Activated T-cell treated with anti-CD3 and anti-CD28 coated beads, Interleukin-2, amount 50 U/mL, for 1 hour (primary cell): ENCODE results near the gene FSIP1.

ENCODE experiments used
- DNase-seq: peaks from one replicate; pipeline ENCODE4 v3.0.0-alpha.2; 2020

FSIP1 gene

GRCh38 chr15:39643727-39644126 is 138.9 kb downstream of the FSIP1 start:
- no peak for DNase-seq

DNA sequence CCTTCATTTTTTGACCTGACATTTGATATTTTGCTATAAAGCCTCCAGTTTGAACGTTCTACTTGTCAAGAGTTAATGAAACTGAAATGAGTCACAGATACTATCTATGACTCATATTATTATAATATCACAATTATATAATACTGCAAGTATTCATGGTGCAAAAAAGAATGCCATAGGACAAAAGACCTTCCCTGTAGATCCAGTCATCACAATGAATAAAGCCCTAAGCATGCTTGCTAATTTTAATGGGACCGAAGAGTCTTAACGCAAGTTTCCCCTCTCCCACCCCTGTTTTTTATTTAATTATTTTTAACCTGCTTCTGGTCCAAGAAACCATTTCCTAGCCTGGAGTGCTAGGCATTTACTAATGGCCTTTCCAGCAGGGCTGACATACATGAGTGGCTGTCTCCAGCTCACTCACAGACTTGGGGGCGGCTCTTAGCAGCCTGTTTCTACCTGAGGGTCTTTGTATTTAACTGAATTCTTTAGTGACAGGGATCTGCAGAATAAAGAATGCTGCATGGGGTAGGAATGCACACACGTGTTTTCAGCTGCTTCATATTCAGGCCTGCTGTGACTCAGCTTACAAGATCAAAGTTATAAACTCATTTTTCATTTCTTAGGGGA is 140.5 kb downstream of the FSIP1 start:
- no peak for DNase-seq

- DNase-seq = no peak
Observed at GRCh38 chr15:39641191-39641889, 141.3 kb downstream of the FSIP1 start.

DNA sequence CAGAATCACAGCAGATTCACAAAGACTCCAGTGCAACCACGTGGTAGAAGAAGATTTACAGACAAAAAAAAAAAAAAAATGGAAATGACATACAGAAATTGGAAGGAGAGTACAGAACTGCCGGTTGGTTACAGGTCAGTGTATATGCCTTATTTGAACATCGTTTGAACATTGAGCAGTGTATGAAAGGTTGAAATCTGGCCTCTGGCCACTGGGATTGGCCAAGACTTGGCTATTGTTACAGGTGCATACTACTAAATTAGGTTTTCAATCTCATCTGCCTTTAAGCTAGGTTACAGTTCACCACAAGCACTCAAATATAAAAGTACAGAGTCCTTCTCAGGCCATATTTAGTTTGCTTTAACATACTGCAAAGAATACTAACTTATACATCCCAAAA is 142.0 kb downstream of the FSIP1 start:
- DNase-seq = no peak

GRCh38 chr15:39639037-39639436 is 143.6 kb downstream of the FSIP1 start:
- DNase-seq = no peak

DNA sequence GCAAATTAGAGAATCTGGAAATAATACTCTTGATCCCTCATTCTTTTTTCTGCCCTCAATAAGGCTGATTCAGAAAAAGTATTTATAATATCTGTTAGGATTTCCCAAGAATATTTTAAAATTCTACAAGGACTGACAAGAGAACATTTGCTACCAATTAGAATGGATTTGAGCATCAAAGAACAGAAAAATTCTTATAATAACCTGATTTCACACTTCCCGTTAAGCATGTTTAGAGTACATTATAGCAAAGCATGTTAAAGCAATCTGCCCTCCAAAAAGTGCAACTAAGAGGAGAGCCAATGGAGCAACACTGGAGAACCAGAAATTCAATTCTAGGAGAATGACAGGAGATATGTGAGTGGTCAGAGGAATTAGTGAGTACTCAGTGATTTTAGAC is 144.6 kb downstream of the FSIP1 start:
- DNase-seq = no peak

GRCh38 chr15:39631357-39631756 is 151.3 kb downstream of the FSIP1 start:
- DNase-seq = no peak

- DNase-seq = no peak
Observed at GRCh38 chr15:39629906-39630305, 152.7 kb downstream of the FSIP1 start.

DNA sequence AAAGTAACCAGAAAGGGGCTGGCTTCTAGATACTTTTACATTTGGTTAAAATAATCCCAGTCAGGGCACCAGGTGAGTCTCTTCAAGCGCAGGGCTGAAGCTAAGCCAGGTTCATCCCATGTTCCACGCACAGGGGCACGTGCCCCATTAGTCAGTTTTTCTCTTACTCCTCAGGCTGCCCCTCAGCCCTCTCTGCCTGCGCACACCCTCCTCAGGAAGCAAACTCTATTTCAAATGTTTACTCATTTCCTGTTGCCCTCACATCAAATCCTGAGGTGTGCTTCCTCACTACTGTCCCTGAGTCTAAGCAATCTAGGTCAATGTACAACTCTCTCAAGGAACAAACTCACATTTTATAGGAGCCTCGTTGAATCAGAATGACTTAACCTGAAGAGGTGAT is 153.3 kb downstream of the FSIP1 start:
- peak; percentile 61 for DNase-seq

GRCh38 chr15:39628546-39629257 is 153.9 kb downstream of the FSIP1 start:
- no peak for DNase-seq

- DNase-seq = no peak
Observed at GRCh38 chr15:39628144-39628508, 154.5 kb downstream of the FSIP1 start.

DNA sequence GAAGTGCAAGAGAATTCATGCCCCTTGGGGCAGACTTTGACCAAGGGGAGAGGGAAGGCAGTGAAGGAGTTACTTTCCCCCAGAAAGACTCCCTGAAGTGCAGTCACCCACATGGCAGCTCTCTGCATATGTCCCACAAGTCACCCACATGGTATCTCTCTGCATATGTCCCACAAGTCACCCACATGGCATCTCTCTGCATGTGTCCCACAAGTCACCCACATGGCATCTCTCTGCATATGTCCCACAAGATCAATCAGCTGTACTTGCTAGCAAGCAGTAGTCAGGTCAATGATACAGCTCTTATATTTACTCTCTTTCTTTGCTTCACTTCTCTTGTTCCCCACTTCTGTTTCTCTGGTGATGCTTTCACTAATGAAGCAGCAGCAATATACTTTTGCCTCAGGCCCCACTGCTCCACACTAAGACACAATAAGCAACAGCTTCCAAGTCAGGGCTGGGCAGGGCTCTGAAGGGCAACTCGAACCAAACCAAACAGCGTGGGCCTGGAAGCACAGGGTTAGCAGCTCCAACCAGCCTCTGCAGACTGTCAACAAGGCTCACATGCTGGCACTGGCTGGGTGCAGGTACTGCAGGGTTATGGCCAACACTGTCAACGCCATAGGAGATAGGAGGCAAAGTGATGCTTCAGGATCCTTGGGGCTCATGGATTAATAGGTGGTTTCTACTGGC is 155.0 kb downstream of the FSIP1 start:
- DNase-seq = no peak

GRCh38 chr15:39625856-39626255 is 156.8 kb downstream of the FSIP1 start:
- no peak for DNase-seq

DNA sequence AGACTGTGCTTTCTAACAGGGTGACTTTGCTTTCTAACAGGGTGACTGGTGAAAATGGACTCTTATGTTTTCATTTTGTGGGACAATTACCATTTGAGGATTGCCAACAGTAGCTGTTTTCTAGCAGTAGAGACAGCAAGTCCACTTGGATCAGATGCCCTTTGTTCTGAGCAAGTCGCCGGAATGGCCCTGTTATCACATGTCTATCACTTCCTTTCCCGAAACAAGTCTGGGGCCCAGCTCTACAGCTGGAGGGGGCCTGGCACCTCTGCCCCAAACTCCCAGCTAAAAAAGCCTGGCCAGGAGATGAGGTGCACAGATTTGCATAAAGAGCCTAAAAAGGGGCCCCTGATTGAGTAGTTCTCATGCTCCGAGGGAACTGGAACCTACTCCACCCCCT is 157.2 kb downstream of the FSIP1 start:
- DNase-seq = no peak

DNA sequence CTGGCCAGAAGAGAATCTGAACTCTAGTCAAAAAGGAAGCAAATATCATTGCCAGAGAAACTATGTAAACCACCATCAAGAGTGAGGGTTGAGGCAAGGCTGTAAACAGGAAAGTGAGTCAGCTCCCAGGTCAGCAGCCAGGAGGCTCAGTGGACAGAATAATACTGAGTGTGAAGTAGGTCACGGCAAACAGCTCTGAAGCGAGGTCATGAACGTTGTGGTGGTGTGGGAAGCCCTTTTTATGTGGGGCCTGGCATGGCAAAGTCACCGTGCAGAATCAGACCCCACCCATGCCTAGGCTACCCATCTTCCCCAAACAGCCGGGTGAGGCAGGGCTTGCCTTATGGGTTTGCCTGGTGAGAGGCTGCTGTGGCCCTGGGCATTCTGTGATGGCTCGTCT is 157.8 kb downstream of the FSIP1 start:
- peak; percentile 57 for DNase-seq

- no peak for DNase-seq
Observed at GRCh38 chr15:39623529-39623931, 159.1 kb downstream of the FSIP1 start.

DNA sequence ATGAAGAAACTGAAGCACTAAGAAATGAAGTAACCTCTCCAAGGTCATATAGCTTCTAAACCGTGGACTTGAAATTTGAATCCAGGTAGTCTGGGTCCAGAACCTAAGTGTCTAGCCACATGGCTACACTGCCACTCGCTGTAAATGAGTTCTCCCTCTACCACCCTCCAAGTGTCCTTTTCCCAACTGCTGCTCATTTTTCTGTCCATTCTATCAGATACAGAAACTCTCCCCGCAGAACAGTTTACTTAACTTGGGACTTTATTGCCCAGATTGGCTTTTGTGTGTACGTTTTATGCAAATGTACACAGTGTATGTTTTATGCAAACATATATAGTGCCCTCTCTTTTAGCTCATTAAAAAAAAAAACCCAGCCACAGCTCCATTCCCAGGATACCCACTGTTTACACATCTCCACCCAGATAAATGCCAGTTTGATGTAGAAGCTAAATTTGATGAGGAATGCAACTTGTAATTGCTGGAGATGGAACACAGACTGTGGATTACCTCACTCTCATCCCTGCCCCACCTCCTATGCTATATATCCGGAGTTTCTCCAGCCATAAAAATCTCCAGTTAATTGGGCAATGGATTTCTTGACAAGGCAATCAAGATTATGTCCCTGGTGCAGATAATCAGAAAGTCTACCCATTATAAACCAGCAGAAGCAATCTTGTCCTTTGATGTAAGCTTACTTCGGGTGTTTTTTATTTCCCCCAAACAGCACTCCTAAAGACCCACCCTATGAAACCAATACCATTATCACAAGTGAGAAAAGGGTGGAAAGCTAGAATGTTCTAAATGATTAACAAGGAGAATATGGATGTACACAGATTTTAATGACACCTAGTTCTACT is 159.8 kb downstream of the FSIP1 start:
- no peak for DNase-seq

GRCh38 chr15:39621976-39622375 is 160.7 kb downstream of the FSIP1 start:
- DNase-seq = no peak

GRCh38 chr15:39621210-39621609 is 161.4 kb downstream of the FSIP1 start:
- DNase-seq = no peak

- DNase-seq = no peak
Observed at GRCh38 chr15:39618063-39618823, 164.4 kb downstream of the FSIP1 start.

DNA sequence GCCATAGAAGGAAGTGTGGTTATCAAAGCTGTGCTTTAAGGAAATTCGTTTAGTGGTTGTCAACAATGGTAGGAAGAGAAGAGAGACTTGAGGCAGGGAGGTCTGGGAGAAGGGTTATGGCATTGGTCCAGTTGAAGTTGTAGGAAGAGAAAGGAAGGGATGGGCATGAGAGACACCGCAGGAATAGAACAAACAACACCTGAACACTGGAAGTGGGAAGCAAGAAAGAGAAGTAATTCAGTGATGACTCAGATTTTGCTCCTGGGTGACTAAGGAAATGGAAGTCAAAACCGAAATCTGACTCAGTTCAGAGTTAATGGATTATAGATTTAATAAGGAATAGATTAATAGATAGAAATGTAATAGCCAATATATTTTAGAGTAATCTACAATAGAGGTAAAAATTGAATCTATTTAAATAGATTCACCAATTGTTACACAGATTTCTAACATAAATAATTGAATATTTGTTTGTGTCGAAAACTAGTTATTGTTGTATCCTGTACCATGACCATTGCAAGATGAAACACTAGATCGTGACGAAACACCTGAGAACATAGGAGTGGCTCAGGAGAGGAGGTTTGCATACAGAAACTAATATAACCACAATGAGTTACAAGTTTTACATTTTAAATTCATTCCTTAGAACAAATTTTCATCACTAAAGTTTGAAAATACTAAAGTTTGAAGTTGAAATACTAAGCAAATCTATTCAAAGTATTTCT is 165.7 kb downstream of the FSIP1 start:
- DNase-seq = no peak
